Activated T-cell treated with anti-CD3 and anti-CD28 coated beads, Interleukin-2, amount 50 U/mL, for 4 hours (primary cell): ENCODE data around the gene TTLL13. TPM values are rescaled to one million over a fixed set of nuclear protein-coding genes. Genes with fewer than 3 reads are reported as not detected.
"Not testable (repeated sequence)": the region's sequence is repeated elsewhere in the genome, so short reads cannot be mapped to it uniquely, and the experiment has no call there.

ENCODE experiments used
- ATAC-seq, 2 donors: fragments of 200-7000 bp; cut with Tn5 transposase; one replicate each; pipeline ENCODE4 v1.10.0; 2021
- DNase-seq: peaks from one replicate; pipeline ENCODE4 v3.0.0-alpha.2; 2020
- H3K27me3 Mint-ChIP-seq: one replicate; pipeline ENCODE4 v1.8.0; 2021; ENCODE audit warnings: low read depth, mixed read lengths
- H3K36me3 Mint-ChIP-seq: one replicate; pipeline ENCODE4 v1.8.0; 2022; ENCODE audit warnings: mixed read lengths; ENCODE audit not compliant: insufficient read depth
- H3K4me1 Mint-ChIP-seq: one replicate; pipeline ENCODE4 v1.8.0; 2021; ENCODE audit warnings: low read depth, mixed read lengths
- H3K4me3 Mint-ChIP-seq: one replicate; pipeline ENCODE4 v1.8.0; 2021; ENCODE audit warnings: mild to moderate bottlenecking, moderate library complexity, mixed read lengths
- H3K9me3 Mint-ChIP-seq: one replicate; pipeline ENCODE4 v1.8.0; 2021; ENCODE audit warnings: mixed read lengths
- total RNA-seq, 3 donors: library from RNA; stranded (reverse); gene quantifications; one replicate each; pipeline ENCODE4 v1.2.1, GENCODE V29; 2021

TTLL13 gene
- total RNA-seq, 3 donors from 2014 or later = 0.19 to 0.95 TPM; not detected in 1

DNA sequence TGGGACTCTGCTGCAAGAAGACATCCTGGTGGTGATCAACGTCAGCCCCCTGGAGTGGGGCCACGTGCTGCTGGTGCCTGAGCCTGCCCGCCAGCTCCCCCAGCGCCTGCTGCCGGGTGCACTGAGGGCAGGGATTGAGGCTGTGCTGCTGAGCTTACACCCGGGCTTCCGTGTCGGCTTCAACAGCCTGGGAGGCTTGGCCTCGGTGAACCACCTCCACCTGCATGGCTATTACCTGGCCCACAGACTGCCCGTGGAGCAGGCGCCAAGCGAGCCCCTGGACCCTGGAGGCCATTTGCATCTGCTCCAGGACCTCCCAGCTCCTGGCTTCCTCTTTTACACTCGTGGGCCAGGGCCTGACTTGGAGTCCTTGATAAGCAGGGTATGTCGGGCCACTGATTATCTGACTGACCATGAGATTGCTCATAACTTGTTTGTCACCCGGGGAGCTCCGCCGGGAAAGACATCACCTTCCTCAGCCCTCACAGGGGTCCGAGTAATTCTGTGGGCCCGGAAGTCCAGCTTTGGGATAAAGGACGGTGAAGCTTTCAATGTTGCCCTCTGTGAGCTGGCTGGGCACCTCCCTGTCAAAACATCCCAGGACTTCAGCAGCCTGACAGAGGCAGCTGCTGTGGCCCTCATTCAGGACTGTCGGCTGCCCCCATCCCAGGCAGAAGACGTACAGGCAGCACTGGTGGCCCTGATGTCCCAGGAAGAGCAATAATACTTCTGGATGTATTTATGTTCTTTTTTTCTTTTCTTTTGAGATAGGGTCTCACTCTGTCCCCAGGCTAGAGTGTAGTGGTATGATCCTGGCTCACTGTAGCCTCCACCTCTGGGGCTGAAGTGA, 7.8 kb upstream of the TTLL13 start:
- ATAC-seq = no peak
- Mint-ChIP-seq H3K4me1 (no peaks in the 10 kb centered on the region), H3K27me3 (no peaks in the 10 kb centered on the region), H3K36me3 (peaks cover 11% of the 10 kb centered on the region), H3K4me3 (no peak overlapping the region), H3K9me3 (no peaks in the 10 kb centered on the region)
- DNase-seq = no peak

DNA sequence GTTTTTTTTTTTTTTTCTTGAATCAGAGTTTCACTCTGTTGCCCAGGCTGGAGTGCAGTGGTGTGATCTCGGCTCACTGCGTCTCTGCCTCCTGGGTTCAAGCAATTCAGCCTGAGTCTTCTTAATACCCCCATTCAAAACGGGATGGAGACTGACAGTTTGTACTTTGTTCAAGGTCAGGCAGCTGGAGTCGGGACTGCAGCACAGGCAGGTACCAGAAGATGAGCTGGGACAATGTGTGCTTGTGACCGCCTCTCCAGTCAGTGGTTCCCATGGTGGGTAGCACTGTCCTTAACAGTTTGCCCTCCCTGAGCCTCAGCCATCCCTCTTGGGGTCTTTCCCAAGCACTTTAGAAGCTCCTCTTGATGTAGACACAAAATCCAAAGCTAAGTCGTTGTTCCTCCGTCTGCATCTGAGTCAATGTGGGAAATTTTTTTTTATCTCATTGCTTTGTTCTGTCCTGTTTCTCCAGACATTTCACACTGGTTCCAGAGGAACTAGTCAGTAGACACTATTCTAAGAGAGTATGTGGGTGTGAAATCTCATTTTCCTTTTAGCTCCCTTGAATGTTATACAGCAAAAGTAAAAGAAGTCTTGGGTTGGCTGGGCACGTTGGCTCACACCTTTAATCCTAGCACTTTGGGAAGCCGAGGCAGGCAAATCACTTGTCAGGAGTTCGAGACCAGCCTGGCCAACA, 5.3 kb upstream of the TTLL13 start:
- H3K9me3 Mint-ChIP-seq = no peaks in the 10 kb centered on the region
- H3K4me1 Mint-ChIP-seq = peaks cover 5% of the 10 kb centered on the region
- no peak for ATAC-seq
- no peak overlapping the region for H3K4me3 Mint-ChIP-seq
- no peak for DNase-seq
- no peaks in the 10 kb centered on the region for H3K27me3 Mint-ChIP-seq
- peaks cover 3% of the 10 kb centered on the region for H3K36me3 Mint-ChIP-seq

DNA sequence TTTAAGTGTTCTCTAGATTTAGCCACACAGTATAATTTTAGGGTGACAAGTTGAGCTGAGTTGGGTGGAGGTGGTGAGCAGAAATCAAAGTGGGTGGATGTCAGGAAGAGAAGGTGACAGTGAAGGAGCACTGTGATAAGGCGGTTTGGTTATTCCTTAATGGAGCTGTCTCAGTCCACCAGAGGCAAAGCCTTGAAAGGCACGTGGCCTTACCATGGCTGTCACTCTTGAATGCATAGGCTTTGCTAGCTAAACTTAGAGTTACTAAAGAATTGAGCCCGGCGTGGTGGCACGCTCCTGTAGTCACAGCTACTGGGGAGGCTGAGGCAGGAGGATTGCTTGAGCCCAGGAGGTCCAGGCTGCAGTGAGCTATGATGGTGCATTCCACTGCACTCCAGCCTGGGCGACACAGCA, 560 bp upstream of the TTLL13 start:
- H3K36me3 Mint-ChIP-seq = no peaks in the 10 kb centered on the region
- no peaks in the 10 kb centered on the region for H3K27me3 Mint-ChIP-seq
- ATAC-seq = no peak
- no peaks in the 10 kb centered on the region for H3K9me3 Mint-ChIP-seq
- peak overlapping the region; percentile 67 for H3K4me3 Mint-ChIP-seq
- DNase-seq = no peak
- peaks cover 16% of the 10 kb centered on the region for H3K4me1 Mint-ChIP-seq

DNA sequence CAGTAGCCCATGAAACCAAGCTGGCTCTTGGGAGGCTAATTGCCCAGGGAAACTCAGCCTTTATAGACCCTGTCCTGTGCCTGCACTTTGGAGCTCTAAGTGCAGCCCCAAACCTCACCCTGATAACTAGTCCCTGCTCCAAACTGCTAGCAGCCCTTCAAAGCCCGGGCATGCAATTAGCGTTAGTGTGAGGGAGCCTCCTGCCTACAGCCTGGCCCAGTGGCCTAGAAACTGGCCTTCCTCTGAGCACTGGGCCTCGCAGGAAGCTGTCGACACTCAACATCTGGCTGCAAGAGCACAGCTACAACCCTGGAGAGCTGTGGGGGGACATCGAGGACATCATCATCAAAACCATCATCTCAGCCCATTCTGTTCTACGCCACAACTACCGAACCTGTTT, 8.4 kb downstream of the TTLL13 start:
- H3K9me3 Mint-ChIP-seq = no peaks in the 10 kb centered on the region
- H3K4me3 Mint-ChIP-seq = no peak overlapping the region
- no peak for DNase-seq
- peaks cover 3% of the 10 kb centered on the region for H3K4me1 Mint-ChIP-seq
- no peaks in the 10 kb centered on the region for H3K27me3 Mint-ChIP-seq
- H3K36me3 Mint-ChIP-seq = no peaks in the 10 kb centered on the region
- no peak for ATAC-seq

DNA sequence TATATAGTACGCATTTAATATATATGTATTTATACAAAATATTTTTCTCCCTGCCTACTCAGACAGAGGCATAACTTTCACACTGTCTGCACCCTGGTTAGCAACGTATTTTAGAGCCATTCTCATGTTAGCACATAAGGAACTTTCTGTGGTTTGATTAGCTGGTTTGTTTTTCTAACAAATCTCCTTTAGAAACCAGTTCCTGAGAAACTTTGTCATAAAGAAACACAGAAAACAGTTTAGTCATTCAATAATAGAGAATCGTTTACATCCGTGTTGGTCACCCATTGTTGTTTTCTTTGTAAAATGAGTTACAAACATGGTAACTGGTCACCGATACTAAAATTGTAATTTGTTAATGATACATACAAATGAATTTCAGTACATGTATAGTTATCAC, 10.2 kb downstream of the TTLL13 start:
- H3K36me3 Mint-ChIP-seq = no peaks in the 10 kb centered on the region
- H3K27me3 Mint-ChIP-seq = no peaks in the 10 kb centered on the region
- ATAC-seq (peak; percentile 40 to 61), DNase-seq (no peak)
- H3K4me3 Mint-ChIP-seq = no peak overlapping the region
- peaks cover 8% of the 10 kb centered on the region for H3K4me1 Mint-ChIP-seq
- H3K9me3 Mint-ChIP-seq = no peaks in the 10 kb centered on the region

DNA sequence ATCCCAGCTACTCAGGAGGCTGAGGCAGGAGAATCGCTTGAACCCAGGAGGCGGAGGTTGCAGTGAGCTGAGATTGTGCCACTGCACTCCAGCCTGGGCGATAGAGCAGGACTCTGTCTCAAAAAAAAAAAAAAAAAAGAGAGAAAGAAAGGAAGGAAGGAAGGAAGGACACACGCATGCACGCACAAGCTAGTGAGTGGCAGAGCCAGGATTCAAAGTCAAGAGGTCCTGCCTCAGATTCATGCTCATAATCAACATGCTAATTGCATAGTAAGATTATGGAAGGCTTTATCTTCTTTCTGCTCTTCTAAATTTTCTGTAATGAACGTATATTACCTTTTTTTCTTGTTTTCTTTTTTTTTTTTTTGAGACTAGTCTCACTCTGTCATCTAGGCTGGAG, 11.4 kb downstream of the TTLL13 start:
- peaks cover 13% of the 10 kb centered on the region for H3K4me1 Mint-ChIP-seq
- ATAC-seq, H3K27me3 Mint-ChIP-seq, DNase-seq, H3K9me3 Mint-ChIP-seq, H3K36me3 Mint-ChIP-seq, H3K4me3 Mint-ChIP-seq: not testable (repeated sequence)

DNA sequence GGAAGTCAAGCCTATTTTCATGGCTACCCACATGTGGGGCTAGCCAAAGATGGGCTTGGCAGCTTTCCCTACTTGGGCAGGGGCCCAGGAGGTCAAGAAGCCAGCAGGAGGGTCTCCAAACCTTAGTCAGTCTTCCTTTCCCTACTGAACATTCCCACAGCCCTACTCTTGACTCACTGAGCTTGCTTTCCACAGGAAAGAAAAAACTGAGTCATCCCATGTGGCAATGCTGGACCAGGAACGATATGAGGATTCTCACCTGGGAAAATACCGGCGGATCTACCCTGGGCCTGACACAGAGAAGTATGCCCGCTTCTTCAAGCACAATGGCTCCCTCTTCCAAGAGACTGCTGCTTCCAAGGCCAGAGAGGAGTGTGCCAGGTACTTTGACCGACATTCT, 12.5 kb downstream of the TTLL13 start:
- H3K36me3 Mint-ChIP-seq = no peaks in the 10 kb centered on the region
- peaks cover 16% of the 10 kb centered on the region for H3K4me1 Mint-ChIP-seq
- H3K4me3 Mint-ChIP-seq = no peak overlapping the region
- H3K27me3 Mint-ChIP-seq = no peaks in the 10 kb centered on the region
- ATAC-seq (no peak), DNase-seq (no peak)
- H3K9me3 Mint-ChIP-seq = no peaks in the 10 kb centered on the region

DNA sequence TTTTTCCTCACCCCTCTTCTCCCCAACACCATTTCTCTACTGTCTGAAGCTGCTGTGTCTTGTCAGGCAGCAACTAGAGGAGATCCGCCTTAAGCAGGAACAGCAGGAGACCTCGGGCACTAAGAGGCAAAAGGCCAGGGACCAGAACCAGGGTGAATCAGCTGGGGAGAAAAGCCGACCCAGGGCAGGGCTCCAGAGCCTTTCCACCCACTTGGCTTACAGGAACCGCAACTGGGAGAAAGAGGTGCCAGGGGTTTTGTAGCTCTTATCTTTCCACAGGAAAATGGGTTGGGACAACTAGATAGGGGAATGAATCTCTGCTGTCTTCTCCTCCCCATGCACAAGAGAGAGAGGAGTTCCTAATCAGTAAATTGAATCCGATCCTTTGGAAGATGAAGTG, 13.1 kb downstream of the TTLL13 start:
- no peak overlapping the region for H3K4me3 Mint-ChIP-seq
- no peak for ATAC-seq
- no peak for DNase-seq
- peaks cover 22% of the 10 kb centered on the region for H3K4me1 Mint-ChIP-seq
- H3K9me3 Mint-ChIP-seq = no peaks in the 10 kb centered on the region
- no peaks in the 10 kb centered on the region for H3K36me3 Mint-ChIP-seq
- H3K27me3 Mint-ChIP-seq = no peaks in the 10 kb centered on the region

DNA sequence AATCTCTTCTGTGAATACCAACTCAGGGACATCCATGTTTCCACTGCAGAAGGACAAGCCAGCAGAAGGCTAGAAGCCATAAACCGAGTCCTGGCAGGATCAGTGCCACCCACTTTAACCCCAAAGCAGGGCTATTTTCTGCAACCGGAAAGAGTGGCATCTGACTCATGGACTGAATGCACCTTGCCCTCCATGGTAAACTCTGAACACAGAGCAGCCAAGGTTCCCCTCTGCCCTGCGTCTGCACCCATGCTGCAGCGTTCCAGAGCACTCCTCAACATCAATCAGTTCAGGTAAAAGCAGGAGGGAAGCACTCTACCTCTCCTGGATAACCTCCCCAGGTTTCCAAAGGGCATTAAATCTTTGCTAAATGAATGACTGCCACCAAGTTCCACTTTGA, 15.3 kb downstream of the TTLL13 start:
- peak; percentile 15 to 20 for ATAC-seq
- H3K36me3 Mint-ChIP-seq = peaks cover 9% of the 10 kb centered on the region
- no peaks in the 10 kb centered on the region for H3K9me3 Mint-ChIP-seq

DNA sequence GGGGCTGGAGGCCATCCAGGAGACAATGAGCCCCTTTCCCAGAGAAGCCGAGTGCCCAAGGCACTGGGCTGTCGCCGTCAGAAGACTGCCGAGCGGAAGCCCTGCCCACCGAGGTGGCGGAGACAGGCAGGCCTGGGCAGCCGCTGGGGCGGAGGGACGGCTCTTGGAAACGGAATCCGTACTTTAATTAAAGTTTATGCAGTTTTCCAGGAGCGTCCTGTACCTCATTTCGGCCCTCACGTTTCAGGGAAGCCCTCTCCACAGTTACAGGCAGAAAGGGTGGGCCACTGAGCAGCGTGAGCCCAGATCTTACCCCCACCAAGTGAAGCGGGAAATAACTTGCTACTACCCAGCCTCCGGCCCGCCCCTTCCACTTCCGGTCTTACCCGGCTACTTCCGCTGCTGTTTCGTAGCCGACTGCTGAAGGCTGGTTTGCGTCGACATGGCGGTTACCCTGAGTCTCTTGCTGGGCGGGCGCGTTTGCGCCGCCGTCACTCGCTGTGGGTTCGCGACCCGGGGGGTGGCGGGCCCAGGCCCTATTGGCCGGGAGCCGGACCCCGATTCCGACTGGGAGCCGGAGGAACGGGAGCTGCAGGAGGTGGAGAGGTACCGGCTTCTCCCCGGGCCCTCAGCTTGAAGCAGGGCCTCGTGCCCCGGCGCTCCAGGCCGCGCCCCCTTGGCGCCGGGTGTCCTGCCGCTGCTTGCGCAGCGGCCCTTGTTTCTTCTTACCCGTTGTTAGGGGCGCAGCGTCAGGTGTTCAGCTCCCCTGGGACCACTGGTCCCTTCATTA, 16.1 kb downstream of the TTLL13 start, which contains the start of gene NGRN:
NGRN (plus strand) TSS at position 402 of the 790 bp plus-strand sequence; CDS start at position 443, 41 bp downstream.
- peaks cover 16% of the 10 kb centered on the region for H3K36me3 Mint-ChIP-seq
- H3K9me3 Mint-ChIP-seq = no peaks in the 10 kb centered on the region
- peaks cover 41% of the 10 kb centered on the region for H3K4me1 Mint-ChIP-seq
- no peaks in the 10 kb centered on the region for H3K27me3 Mint-ChIP-seq
- DNase-seq (peak; percentile 85), ATAC-seq (peak; percentile 89 to 92)
- H3K4me3 Mint-ChIP-seq = peak within 1 kb of the TSS; percentile 97

More for the DNA sequence above, 15.3 kb downstream of the TTLL13 start:
- peak overlapping the region; percentile 97 for H3K4me3 Mint-ChIP-seq
- peaks cover 35% of the 10 kb centered on the region for H3K4me1 Mint-ChIP-seq
- no peaks in the 10 kb centered on the region for H3K27me3 Mint-ChIP-seq
- peak; percentile 14 for DNase-seq

DNA sequence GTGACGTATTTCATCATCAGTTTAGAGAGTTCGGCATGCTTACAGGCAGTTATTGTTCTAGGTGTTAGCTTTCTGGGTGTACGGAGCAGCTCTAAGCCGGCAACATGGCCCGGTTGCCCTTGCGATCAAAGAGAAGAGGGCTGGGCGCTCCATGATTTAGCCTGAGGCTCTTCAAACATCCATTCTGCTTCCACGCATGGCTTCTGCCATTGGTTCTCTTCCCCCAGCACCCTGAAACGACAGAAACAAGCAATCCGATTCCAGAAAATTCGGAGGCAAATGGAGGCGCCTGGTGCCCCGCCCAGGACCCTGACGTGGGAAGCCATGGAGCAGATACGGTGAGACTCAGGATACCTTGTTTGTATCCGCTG, 16.7 kb downstream of the TTLL13 start:
- no peaks in the 10 kb centered on the region for H3K9me3 Mint-ChIP-seq
- DNase-seq (peak; percentile 18), ATAC-seq (peak; percentile 25 to 26)
- peak overlapping the region; percentile 97 for H3K4me3 Mint-ChIP-seq
- peaks cover 43% of the 10 kb centered on the region for H3K4me1 Mint-ChIP-seq
- H3K36me3 Mint-ChIP-seq = peaks cover 19% of the 10 kb centered on the region
- no peaks in the 10 kb centered on the region for H3K27me3 Mint-ChIP-seq

DNA sequence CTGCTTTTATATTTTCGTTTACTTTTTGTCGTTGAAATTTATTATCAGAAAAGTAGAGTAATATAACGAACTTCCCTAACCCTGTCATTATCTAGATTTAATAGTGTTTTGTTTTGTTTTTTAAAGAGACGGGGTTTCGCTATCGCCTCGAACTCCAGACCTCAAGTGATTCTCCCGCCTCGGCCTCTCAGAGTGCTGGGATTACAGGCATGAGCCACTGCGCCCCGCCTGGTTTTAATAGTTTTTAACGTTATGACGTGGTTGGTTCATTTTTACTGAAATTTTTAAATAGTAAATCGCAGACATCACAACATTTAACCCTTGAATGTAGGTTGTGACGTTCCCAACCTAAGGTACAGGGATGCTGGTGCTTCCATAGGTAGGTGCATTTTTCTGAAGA, 17.1 kb downstream of the TTLL13 start:
- H3K27me3 Mint-ChIP-seq = no peaks in the 10 kb centered on the region
- DNase-seq (no peak), ATAC-seq (no peak)
- H3K36me3 Mint-ChIP-seq = peaks cover 22% of the 10 kb centered on the region
- H3K4me1 Mint-ChIP-seq = peaks cover 48% of the 10 kb centered on the region
- no peaks in the 10 kb centered on the region for H3K9me3 Mint-ChIP-seq
- peak overlapping the region; percentile 97 for H3K4me3 Mint-ChIP-seq

DNA sequence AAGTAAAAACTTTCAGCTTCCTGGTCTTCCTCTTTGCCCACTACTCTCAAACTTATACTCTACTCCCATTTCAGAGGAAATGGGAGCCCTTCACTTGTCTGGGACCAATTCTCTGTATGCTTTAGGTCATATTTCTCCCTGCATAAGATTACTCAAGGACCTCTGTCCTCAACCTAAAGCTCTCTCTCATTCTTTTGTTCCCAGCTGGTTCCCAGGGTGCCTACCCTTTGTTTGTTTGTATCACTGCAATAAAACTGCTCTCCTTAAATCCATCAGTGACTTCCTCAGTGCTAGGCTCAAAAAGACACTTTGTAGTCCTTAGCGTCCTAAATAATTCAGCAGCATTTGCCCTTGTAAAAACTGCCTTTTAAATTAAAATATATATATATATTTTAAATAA, 19.1 kb downstream of the TTLL13 start:
- ATAC-seq (no peak), DNase-seq (no peak)
- Mint-ChIP-seq H3K4me3 (peak overlapping the region; percentile 97), H3K4me1 (peaks cover 59% of the 10 kb centered on the region), H3K36me3 (peaks cover 31% of the 10 kb centered on the region), H3K9me3 (no peaks in the 10 kb centered on the region), H3K27me3 (no peaks in the 10 kb centered on the region)

DNA sequence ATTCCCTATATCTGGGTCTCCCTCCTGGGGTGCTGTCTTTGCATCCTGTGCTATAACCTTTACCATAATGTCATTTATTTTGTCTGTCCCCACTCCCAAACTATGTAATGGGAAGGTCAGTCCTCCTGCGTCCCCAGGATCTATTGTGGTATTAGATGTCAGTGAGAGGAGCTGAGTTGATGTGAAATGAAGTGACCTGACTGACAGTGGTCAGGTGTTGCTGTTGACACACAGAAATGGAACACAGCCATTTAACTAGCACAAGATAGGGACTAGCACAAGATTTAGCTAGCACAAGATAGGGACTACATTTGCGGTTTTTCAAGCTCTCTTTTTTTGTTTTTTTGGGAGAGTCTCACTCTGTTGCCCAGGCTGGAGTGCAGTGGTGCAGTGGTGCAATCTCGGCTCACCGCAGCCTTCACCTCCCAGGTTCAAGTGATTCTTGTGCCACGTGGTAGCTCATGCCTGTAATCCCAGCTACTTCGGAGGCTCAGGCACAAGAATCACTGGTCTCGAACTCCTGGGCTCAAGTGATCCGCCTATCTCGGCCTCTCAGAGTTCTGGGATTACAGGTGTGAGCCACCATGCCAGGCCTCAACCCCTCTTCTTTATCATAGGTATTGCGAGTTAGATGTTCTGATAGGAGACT, 21.3 kb downstream of the TTLL13 start:
- peaks cover 37% of the 10 kb centered on the region for H3K36me3 Mint-ChIP-seq
- H3K27me3 Mint-ChIP-seq = no peaks in the 10 kb centered on the region
- H3K4me3 Mint-ChIP-seq = no peak overlapping the region
- ATAC-seq (no peak), DNase-seq (no peak)
- no peaks in the 10 kb centered on the region for H3K9me3 Mint-ChIP-seq
- H3K4me1 Mint-ChIP-seq = peaks cover 49% of the 10 kb centered on the region
